GM18907 (cell line): ENCODE results near the gene GRID1.
"Not testable (repeated sequence)": the region's sequence is repeated elsewhere in the genome, so short reads cannot be mapped to it uniquely, and the experiment has no call there.

Source experiments
- ATAC-seq: cut with Tn5 transposase; IDR thresholded peaks from one replicate; pipeline ENCODE4 v1.9.1; 2021; ENCODE audit warnings: mild to moderate bottlenecking, moderate library complexity; ENCODE audit not compliant: unreplicated experiment

GRID1 gene

DNA sequence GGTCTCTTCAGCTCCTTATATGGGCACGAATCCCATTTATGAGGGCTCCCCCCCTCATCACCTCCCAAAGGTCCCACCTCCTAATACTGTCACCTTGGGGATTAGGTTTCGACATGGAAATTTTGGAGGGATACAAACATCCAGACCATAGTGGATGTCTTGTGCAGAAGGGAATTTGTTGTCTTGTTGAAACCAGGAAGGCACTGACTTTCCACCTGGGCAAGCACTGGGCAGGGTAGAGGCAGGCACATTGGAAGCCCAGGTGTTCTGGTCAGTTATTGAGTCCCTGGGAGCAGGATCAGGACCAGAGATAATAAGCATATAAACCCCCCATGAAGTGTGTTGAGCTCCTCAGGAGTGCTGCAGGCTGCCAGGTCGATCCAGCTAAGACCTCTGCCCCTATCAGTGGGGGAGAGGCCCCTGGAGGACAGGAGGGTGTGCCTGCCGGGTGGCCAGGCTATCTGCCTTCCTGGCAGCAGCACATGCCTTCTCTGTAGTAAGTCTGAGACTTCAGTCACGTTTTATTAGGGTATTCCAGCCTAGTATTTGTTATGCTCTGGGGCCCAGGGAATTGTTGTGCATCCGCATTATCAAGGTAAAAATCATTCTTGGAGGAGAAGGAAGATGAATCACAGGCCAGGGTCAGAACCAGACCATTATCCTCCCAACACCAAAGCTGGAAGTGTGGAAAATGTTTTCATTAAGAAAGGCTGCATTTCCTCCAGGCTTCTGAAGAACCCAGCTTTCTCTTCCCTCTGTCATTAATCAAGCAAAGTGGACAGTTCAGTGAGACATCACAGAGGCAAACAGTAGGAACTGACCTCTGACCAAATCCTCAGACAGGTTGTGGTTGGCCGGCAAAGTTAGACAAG, 503.1 kb downstream of the GRID1 start:
- ATAC-seq = no peak

DNA sequence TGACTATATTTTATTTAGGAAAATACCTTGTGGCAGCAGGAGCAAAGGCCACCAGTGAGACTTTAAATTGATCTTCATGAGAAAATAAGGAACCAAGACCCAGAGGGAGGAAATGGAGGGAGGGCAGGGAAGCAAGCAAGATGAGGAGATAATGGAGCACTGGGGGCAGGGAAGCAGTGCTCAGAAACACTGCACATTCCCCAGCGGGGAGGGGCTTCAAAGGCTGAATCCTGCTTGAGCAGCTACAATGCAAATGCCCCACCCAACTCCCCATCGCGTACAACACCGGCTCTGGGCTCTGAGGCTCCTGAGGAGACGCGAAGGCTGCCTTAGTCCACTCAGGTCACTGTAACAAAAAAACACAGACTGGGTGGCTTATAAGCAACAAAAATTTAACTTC, 503.8 kb downstream of the GRID1 start:
- no peak for ATAC-seq

DNA sequence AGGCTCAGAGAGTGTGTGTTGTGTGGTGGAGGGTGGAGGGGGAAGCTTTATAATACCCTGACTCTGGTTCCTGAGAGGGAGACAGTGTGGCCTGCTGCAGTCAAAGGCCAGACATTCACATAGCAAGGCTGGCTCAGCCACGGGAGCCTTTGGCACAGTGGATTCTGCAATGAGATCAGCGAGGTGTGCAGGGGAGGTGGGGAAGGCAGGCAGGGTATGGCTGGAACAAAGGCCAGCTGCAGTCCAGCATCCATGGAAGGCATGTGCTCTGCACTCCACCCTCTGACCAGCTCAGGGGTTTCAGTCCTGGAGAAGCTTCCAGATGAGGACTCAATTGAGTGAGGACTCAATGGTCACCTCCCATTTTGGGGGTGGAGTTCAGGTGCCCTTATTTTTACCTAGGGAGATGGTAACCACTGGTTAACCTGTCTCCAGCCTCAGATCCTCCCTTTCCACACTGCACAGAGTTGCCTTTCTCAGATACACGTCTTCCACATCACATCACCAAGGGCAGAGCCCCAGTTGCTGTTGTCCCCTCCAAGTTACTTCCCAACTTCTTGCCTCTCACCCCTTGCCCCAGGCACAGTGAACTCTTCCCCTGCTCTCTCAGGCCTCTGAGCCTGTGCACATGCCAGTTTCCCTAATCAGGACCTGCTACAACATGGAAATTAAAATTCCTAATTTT, 504.9 kb downstream of the GRID1 start:
- no peak for ATAC-seq

DNA sequence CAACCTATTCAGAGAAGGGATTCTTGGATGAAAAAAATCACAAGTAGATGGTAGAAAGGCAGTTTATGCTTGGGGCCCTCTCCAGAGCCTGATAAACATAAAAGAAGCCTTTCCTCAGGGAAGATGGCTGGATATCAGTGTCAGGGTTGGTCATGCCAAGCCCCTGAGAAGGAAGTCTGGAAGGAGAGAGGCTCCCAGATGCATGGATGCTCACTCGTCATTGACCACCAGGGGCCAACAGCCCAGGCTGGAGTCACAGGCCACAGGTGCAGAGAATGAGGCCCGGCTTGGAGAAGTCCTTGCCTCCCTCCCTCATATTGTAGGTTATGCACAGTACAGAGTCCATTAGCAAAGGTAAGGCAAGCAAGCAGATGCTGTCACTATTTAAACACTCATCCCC, 506.7 kb downstream of the GRID1 start:
- ATAC-seq = no peak

DNA sequence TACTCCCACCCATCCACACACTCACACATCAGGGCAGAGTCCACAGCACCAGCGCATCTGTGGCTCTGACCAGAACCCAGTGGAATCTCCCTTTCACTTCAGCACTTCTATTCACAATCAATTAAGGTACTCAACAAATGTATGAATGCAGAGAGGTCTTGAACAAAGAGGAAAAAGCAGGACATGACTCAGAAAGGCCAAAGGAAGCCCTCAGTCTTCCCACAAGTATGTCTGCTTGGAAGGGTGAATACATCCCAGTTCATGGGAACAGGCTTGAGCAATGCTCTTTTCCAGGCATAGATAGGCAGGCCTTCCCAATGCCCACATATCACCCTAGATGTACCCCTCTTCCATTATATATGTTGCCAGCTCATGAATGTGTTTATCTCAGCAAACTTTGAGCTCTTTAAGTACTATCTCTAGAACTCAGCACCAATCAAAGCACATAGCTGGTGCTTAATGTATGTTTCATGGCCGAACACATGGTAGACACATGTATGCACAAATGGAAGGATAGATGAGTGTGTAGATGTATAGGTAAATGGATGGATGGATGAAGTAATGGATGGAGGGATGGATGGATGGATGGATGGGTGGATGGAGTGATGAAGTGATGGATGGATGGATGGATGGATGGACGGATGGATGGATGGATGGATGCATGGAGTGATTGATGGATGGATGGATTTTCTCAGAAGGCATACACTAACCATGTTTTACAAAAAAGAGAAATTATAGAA, 507.6 kb downstream of the GRID1 start:
- ATAC-seq = no peak

DNA sequence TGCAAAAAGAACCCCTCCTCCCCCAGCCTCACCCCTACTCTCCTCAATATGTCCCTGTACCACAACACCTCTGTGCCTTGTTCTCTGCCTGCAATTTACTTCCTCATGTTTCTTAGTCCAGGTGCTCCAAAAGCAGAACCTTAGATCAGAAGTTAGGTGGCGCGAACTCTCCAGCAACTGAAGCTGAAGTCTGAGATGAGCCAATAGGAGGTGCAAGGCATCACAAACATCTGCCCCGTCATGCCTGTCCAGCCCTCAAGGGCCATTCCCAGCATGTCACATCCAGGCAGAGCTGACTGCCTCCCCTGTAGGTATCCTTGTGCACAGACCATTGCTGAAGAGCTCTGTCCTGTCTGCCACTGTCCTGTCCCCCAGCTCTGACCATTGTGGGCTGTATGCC, 508.8 kb downstream of the GRID1 start:
- ATAC-seq = no peak

DNA sequence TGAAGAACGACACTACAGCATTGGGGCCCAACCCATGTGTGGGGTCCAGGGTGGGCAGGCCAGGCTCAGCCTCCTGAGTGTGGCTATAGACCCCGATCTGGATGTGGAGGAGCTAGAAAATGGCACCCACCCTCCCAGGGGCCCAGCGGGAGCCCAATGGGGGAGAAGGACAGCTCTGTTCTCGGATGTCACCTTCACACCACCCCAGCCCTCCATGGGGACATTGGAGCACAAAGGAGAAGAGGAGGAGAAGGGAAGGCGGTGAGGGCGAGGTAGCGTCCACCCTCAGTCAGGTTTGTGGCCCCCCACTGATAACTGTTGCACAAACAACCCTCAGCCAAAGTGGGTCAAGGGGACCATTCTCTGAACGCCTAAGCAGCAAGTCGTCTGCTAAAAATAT, 509.3 kb downstream of the GRID1 start:
- ATAC-seq = no peak

DNA sequence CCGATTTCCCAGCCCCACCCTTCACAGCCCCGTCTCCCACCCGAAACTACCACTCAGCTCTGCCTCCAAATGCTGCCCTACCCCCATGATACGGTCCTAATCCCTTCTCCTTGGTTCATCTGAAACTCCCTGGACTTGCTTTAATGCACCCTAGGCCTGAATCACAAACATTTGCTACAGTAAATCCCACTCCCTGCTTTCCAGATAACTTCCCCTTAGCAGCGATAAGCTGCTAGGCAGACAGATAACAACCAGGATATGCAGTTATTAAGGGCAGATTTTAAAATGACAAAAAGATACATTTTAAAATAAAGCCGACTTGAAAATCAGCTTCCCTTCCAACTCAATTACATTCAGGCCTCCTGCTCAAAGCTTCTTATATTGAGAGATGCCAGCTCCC, 514.7 kb downstream of the GRID1 start:
- ATAC-seq = no peak

DNA sequence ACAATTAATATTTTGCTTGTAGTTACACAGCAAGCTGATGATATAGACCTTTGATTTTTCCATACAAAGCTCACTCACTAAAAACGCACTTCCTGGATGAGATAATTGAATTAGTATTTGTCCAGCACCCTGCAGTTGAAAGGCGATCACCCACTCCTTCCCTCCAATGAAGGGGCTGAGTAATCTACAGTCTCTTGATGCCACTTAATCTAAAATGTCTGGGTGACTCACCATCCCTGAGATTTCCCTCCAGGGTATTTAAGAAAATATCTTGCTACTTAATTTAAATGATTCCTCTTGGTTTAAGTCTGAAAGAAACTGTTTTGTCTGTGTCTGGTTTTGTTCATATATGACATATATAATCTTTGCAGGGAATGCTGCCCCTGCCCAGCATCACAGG, 515.3 kb downstream of the GRID1 start:
- no peak for ATAC-seq

DNA sequence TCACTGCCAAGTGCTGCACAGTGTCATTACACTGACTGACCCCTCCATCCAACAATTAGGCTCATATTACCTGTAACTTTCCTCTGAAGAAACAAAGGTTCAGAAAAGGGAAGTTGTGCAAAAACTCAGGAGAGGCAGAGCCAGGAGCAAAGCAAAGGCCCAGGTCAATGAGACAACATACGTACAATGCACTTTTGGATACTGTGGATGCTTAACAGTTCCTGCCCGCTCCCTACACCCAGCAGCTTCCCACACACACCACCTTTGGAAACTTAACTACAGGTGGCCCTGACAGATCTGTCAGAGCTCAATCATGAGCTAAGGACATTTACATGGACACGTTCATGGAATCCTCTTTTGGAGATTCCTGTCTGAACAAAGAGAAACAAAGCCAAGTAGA, 515.9 kb downstream of the GRID1 start:
- no peak for ATAC-seq

DNA sequence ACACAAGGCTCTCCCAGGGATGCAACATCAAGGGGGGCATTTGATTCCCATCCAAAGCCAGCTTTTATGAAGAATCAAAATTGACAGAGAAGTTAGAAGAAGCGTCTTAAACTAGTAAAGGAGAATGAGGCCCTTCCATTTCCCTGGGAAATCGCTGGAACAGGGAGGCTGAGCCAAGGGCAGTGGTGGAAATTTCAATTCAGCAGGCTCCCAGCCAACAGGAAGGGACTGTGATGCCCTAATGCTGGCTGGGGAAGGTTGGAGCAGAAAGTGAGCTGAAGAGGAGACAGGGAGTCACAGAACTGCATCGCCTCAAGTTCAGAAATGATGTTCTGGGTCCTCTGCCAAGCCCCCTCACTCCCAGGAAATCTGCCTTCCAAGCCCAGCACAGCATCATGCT, 517.3 kb downstream of the GRID1 start:
- ATAC-seq = no peak

DNA sequence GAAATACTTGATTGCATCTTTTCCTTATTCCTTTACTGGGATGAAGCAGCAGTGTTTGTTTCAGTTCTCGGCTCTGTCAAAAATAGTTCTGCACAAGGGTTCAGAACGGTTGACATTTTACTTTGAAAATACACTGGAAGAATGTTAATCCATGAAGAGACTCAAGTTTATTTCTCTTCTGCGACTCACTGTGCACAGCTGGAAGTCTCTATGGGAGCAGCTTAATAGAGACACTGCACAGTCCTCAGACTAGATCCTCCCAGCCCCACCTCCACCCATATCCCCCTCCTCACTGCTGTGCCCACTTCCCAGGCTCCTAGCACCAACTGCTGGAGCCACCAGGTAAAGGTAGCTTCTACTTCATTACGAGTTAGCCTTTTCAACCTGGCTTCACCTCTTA, 517.8 kb downstream of the GRID1 start:
- ATAC-seq = no peak

DNA sequence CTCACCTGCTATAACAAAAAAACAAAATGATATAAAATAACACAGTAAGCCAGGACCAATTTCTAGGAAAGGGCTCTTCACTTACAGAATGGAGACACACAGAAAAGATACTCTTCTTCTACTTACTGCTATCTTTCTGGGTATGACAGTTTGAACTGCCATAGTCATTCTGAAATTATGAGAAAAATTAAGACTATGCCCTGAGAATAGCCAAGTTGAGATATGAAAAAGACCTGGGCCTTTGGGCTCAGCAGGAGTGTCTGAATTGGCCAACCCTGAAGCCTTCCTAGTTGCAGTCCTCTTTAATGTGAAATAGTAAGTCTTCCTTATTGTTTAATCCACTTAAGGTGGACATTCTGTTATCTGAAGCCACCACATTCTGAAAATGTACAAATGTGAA, 519.5 kb downstream of the GRID1 start:
- ATAC-seq = no peak

DNA sequence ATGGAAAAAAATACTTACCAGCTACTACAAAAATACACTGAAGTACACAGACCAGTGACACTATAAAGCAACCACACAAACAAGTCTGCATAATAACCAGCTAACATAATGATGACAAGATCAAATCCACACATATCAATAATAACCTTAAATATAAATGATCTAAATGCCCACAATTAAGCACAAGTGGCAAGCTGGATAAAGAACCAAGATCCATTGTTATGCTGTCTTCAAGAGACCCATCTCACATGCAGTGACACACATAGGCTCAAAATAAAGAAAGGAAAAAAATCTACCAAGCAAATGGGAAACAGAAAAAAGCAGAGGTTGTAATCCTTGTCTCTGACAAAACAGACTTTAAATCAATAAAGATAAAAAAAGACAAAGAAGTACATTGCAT, 527.9 kb downstream of the GRID1 start:
- not testable (repeated sequence) for ATAC-seq

DNA sequence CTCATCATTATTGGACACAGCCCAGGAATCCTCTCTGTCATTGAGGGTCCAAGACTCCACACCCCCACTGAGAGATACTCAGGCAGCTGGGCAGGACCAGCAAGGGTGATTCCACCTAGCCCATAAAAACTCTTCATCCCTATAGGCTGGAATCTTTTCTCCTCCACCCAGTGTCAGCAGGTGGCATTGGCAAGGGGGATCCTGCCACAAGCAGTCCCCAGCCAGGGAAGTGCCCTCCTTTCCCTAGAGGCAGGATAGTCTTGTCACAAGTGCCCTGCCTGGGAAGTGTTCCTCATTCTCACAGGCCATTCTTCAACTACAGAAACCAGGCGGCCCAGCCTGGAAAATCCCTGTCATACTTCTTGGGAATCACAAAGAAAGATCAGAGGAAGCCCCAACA, 533.6 kb downstream of the GRID1 start:
- no peak for ATAC-seq

DNA sequence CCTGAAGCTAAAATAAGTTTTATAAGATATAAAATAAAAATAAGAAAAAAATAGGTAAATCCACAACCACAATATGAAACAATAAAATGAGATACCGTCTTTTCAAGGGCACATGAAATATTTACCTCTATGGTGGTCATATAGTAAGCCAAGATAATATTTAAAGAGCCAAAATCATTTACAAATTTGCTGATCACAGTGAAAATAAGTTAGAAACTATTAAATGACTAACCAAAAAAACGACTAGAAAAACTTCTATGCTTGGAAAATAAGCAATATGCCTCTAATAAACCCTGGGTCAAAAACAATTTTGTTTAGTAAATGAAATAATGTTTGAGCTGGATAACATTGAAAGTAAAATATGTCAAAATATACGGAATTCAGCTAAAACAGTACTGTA, 535.2 kb downstream of the GRID1 start:
- no peak for ATAC-seq

DNA sequence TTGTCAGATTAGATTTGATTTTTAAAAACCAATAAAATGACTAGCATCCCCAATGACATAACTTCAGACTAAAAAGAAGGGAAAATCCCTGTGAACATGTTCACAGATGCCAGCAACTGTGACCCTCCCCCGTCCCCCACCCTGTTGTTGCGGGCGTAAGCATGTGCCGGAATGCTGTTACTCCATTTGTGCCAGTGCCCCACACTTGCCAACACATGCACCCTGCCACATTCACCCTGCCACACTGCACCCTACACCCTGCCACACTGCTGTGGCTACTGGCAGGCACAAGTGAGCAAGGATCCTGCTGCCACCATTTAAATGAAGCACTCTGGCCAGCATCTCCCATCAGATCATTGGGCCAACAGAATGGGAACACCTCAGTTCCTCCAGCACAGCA, 540.2 kb downstream of the GRID1 start:
- no peak for ATAC-seq

DNA sequence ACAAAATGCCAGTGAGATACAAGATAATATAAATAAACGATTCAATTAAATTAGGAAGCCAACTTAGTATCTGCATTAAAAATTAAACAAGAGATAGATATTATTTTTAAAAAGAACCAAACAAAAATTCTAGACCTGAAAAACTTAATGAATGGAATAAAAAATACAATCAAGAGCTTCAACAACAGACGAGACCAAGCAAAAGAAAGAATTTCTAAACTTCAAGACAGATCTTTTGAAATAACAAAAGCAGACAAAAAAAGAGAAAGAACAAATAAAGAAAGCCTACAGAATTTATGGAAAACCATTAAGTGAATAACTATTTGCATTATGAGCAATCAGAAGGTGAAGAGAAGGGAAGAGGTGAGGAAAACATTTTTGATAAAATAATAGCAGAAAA, 555.2 kb downstream of the GRID1 start:
- ATAC-seq = no peak

DNA sequence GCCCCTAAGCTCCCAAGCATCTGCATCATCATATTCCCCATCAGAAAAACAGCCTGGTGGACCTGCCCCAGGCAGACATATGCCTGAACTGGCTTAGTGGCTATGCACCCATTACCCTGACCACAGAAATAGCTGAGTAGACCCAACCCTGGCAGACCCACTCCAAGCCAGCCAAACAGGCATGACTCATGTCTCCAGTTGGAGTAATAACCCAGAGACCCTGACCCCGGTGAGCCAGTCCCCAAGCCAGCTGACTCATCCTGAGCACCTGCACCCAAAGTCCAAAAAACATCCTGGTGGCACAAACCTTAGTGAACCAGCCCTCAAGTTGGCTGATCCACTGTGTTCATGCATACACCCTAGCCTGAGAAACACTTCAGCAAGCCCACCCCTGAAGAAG, 555.9 kb downstream of the GRID1 start:
- no peak for ATAC-seq

DNA sequence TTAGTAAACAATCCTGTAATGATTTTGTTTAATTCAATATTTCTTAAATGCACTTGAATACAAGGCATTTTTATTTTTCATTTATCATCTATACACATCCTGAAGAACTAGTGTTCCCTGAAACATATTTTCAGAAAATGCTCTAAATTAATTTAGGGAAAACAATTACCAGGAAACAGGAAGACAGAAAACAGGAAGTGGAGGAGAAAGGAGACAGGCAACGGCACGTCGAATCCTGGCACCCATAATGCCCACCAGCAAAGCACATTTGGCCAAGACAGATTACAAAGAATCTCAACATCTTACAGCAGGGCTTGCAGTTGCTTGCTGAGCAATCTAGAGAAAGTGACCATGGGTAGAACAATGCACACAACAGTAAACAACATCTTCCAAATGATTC, 571.1 kb downstream of the GRID1 start:
- ATAC-seq = no peak

DNA sequence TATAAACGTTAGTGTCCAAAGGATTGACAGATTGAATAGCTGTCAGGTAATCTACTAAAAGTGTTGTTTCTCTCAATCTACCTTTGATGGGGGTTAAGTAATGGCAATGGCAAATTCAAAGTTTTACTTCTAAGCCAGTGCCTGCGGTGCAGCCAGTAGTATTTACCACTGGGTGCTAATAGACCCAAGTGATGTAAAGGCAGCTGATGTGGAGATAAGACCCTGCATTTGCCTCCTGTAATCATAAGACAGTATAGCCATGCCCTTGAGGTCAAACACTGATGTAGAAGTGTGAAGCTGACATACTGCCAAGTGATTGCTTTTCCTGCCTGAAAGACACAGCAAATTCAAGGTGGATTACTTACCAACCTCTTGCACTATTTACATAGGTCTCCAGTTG, 572.0 kb downstream of the GRID1 start:
- no peak for ATAC-seq

DNA sequence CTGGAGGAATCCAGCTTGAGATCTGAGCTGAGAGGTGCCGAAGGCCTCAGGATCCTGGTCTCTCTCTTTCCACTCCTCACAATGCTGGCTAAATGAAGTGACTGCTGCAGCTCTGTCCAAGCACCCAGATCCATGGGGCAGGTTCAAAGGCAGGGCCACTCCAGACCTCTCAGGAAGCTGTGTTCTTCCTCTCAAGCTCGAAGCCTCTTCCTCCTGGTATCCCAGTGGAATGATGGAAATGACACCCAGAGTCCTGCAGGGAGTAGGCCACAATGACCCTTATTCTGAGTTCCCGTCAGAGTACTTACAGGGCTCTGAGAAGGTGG, 574.1 kb downstream of the GRID1 start:
- ATAC-seq = no peak
